Right hindlimb (tissue), 1 donor: Measurements from ENCODE around the gene TANGO2.

Experiments
- DNase-seq: peaks from one replicate; pipeline ENCODE4 v3.0.0-alpha.2; 2018

The TANGO2 gene, protein sequence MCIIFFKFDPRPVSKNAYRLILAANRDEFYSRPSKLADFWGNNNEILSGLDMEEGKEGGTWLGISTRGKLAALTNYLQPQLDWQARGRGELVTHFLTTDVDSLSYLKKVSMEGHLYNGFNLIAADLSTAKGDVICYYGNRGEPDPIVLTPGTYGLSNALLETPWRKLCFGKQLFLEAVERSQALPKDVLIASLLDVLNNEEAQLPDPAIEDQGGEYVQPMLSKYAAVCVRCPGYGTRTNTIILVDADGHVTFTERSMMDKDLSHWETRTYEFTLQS

DNA sequence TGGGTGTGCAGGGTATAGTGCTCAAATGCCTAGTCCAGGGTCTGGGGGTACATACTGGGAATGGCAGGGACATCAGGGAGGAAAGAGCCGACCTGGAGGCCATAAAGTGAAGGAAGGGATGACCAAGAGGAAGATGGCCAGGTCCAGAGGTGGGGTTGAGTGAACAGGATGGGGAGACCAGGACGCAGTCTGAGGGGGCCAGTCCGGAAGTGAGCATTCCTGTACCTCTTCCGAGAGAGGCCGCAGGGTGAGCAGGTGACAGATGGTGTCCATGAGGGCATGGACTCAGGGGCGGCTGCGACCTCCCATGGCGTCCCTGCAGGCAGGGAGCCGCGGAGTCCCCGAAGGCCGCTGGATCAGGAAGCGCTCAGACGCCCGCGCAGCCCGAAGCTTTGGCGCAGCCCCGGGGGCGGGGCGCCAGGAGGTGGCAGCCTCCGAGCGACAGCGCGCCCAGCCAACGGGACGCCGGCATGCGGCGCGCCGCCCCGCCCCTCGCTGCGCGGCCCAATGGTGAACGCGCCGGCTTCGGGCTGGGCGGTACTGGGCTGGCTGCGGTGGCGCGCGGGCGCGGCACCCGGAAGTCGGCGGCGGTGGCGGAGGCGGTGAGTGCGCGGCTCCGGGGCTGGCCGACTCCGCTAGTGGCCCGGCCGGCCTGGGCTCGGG is at the start of gene TANGO2:
Gene TANGO2 (plus strand): TSS at position 578 of the 663 bp plus-strand sequence. CDS start 15,689 bp downstream, outside the sequence.
- peak; percentile 95 for DNase-seq

GRCh38 chr22:19971276-19972124 is 49.4 kb upstream of the TANGO2 start:
- DNase-seq, result no peak

GRCh38 chr22:19972251-19972650 is 48.7 kb upstream of the TANGO2 start:
- DNase-seq, result no peak

GRCh38 chr22:19972652-19973550 is 48.0 kb upstream of the TANGO2 start:
- no peak for DNase-seq

- DNase-seq, result no peak
These were observed 47.2 kb upstream of the TANGO2 start for GRCh38 chr22:19973551-19974267.

- peak; percentile 82 for DNase-seq
These were observed 46.5 kb upstream of the TANGO2 start for GRCh38 chr22:19974268-19974861.

- no peak for DNase-seq
These were observed 45.8 kb upstream of the TANGO2 start for GRCh38 chr22:19974935-19975706.

DNA sequence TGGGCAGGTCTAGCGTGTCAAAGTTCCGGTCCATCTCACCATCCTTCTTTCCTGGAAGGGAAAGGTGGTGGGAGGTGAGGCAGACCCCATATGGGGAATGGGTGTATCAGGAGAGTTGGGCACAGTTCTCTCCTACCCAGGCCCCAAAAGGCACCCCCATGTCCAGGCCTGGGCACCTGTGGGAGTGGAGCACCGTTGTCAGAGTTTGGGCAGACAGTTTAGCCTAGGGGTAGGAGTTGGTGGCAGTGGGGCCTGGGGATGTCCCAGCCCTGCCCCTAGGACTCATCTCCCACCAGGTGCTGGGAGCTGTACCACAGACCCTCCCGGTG is 45.2 kb upstream of the TANGO2 start:
- DNase-seq, result no peak

DNA sequence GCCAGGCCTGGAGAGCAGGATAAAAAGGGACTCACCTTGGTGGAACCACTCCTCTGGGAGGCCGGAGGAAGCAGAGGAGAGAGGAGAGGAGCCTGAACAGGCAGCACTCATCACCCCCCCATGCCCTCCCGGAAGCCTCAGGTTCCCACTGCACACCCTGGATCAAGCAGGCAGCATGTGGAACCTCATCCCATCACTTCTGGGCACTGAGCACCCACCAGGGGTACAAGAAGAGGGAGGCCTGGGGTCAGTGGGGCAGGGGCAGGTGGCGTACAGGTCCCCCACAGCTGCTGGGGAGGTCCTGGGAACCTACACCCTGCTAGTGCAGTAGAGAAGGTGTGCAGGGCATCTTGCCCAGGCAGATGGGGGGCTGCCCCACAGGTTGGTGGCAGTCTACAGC is 44.2 kb upstream of the TANGO2 start:
- DNase-seq, result no peak

DNA sequence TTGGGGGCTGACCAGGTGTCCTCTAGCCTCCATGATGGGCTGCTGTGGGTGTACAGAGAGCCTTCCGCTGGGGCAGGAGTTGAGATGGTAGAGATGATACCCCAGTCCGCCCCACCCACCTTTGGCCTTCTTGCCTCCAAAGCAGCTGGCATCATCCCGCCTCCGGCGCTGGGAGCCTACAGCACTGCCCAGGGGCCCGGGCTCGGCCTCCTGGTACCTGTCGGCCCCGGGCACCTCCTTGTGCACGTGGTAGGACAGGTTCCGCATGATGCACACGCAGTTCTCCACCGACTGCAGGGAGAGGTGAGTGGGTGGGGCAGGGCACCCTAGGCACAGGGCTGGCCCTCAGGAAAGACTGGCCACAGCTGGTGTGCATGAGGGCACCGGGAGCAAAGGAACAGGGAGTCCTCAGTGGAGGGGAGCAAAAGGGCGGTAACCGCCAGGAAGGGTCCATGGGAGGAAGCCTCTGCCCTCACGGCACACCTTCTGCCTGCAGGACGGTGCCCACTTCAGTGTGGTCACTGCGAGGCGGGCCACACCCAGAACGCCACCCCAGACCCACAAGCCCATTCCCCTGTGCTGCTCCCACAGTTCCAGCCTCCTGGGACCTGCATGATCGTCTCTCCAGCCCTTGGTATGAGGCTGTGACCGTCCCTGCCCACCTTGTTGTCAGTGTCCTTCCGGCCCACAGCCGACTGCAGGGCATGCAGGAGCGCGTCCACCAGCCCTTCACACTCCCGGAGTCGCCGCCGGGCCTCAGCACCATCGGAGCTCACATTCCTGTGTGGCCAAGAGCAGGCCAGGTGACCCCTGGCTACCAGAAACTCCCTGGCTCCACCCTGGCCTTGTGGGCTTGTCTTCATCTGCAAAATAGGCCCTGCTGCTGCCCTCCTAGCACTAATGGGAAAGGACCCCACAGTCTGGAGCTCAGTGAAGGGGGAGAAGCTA is 43.3 kb upstream of the TANGO2 start:
- no peak for DNase-seq

- no peak for DNase-seq
These were observed 42.2 kb upstream of the TANGO2 start for GRCh38 chr22:19978748-19979147.

DNA sequence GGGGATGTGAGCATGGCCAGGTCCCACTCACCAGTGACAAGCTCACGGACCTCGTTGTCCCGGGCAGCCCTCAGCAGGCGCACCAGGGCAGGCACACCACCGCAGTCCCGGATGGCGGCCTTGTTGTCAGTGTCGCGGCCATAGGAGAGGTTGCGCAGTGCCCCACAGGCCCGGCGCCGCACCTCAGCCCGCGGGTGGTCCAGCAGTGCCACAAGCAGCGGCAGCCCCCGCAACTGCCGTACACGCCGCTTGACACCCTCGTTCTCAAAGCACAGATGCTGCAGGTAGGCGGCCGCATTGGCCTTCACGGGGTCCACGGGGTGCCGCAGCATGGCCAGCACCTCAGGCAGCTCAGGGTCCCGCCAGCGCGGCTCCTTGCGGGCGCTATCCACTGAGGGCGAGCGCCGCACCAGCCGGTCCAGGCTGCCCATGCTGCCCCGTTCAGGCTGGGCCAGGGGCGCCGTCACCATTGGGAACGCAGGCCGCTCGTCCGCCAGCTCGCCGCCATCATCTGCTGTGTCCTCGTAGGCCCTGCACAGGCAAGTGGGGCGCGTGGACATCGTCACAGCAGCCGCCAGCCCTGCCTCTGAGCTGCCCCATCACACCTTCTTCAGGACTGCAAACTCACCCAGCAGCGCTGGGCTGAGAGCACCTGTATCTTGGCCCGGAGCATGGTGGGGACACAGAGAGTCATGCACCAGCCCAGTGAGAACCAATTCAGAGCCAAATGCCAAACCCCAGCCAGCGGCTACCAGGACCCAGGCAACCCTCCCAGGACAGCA is 41.0 kb upstream of the TANGO2 start:
- DNase-seq, result no peak

DNA sequence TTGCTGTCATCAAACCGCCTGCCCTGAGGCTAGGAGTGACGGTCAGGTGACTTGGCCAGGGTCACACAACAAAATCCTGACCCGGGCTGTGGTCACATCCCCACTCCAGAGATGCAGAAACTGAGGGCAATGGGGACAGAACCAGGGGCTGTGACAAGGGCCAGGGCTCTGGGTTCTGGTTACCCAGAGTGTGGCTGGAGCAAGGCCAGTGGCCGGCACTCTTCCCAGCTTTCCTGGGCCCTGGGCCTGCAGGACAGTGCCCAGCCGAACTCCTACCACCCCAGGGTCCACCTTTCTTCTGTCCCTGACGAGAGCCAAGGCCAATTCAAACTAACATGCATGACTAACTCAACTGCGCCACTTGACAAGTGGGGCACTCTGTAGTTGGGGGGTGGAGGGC is 40.1 kb upstream of the TANGO2 start:
- DNase-seq, result no peak

- peak; percentile 20 for DNase-seq
These were observed 39.5 kb upstream of the TANGO2 start for GRCh38 chr22:19981171-19981960.

- peak; percentile 7 for DNase-seq
These were observed 38.7 kb upstream of the TANGO2 start for GRCh38 chr22:19981961-19982920.

- DNase-seq, result peak; percentile 53
These were observed 37.8 kb upstream of the TANGO2 start for GRCh38 chr22:19982991-19983578.
